ENCODE data around the gene ENOSF1. TPM values are rescaled to one million over a fixed set of nuclear protein-coding genes. Genes with fewer than 3 reads are reported as not detected.

ENOSF1 gene
- total and polyA plus RNA-seq, 12 donors = 10.5 to 68.3 (median 23.3) TPM

GRCh38 chr18:652131-652530, 60.3 kb downstream of the ENOSF1 start:
- 68 to 75% methylated on average over 4 of the region's 4 CpGs for WGBS, 2 donors
- intact Hi-C loops (cut with DNase I) = no loop called here
- Histone ChIP-seq H3K36me3 (no peaks in the 10 kb centered on the region), H3K4me1 (peaks cover 0 to 4% (median 1%) of the 10 kb centered on the region in 9 donors), H3K27me3 (peaks cover 0 to 29% (median 9%) of the 10 kb centered on the region in 7 donors), H3K27ac (no peak overlapping the region), H3K4me3 (no peak overlapping the region), H3K9me3 (no peaks in the 10 kb centered on the region)
- DNase-seq (no peak), ATAC-seq (no peak)
- no peak for TF ChIP-seq CTCF (IDR thresholded peaks at IDR 0.05)

GRCh38 chr18:650428-650858, 62.0 kb downstream of the ENOSF1 start:
- TF ChIP-seq CTCF (IDR thresholded peaks at IDR 0.05) = no peak
- H3K36me3 ChIP-seq = no peaks in the 10 kb centered on the region
- peaks cover 0 to 26% (median 5%) of the 10 kb centered on the region in 7 donors for H3K27me3 ChIP-seq
- intact Hi-C loops (cut with DNase I) = no loop called here
- no peak for DNase-seq
- no peak overlapping the region for H3K4me3 ChIP-seq
- H3K9me3 ChIP-seq = no peaks in the 10 kb centered on the region
- WGBS, 2 donors = 58 to 66% methylated on average over 6 of the region's 6 CpGs
- no peaks in the 10 kb centered on the region for H3K4me1 ChIP-seq
- no peak for ATAC-seq
- no peak overlapping the region for H3K27ac ChIP-seq

DNA sequence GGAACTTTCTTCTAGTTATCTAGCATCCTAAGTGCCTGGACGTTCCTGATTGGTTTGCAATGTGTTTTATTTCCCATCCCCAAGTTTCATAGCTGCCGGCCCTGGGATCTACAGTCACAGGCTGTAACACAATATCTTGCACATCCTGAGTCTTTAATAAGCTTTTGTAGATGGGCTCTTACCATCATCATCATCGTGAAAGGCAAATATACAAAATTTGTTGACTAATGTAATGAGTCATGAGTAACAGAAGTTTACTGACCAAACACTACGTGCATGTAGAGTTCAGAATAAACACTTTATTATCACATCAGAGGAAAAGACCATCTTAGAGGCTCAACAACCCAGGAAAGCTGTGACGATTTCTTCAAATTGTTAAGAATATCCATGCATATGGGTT, 63.1 kb downstream of the ENOSF1 start:
- WGBS, 2 donors = 81 to 83% methylated on average over 5 of the region's 5 CpGs
- TF ChIP-seq CTCF (IDR thresholded peaks at IDR 0.05) = no peak
- ATAC-seq (no peak), DNase-seq (no peak)
- no peaks in the 10 kb centered on the region for H3K36me3 ChIP-seq
- no peaks in the 10 kb centered on the region for H3K9me3 ChIP-seq
- H3K27ac ChIP-seq = no peak overlapping the region
- no peak overlapping the region for H3K4me3 ChIP-seq
- intact Hi-C loops (cut with DNase I) = no loop called here
- H3K27me3 ChIP-seq = peaks cover 0 to 31% (median 6%) of the 10 kb centered on the region in 7 donors
- no peaks in the 10 kb centered on the region for H3K4me1 ChIP-seq

DNA sequence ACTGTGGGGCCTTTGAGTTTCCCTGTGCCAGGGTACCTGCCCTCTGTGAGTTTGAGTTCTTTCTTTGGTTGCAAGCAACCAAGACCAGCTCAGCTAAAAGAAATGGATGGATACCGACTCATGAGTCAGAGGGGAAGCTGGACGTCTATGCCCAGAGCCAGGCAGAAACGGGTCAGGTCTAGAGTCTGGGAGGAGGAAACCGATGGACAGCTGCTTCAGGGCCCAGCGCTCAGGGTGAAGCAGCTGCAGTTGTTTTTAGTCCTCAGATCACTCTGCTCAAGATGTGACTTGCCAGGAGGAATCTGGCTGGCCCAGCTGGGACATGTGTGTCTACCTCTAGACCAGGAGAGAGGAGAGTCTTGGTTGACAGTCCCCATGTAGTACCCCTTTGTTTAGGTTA, 65.1 kb downstream of the ENOSF1 start:
- no peak for DNase-seq
- Histone ChIP-seq H3K4me1 (no peaks in the 10 kb centered on the region), H3K27ac (no peak overlapping the region), H3K27me3 (peaks cover 0 to 27% (median 6%) of the 10 kb centered on the region in 7 donors), H3K9me3 (no peaks in the 10 kb centered on the region), H3K36me3 (no peaks in the 10 kb centered on the region), H3K4me3 (no peak overlapping the region)
- 89 to 92% methylated on average over 5 of the region's 5 CpGs for WGBS, 2 donors
- TF ChIP-seq CTCF (IDR thresholded peaks at IDR 0.05) = no peak
- ATAC-seq = no peak
- intact Hi-C loops (cut with DNase I) = no loop called here

Data from heart right ventricle (tissue), 16 donors.